Neuronal stem cell (in vitro differentiated cells): ENCODE data around the gene PLXDC2.

ENCODE experiments used
- DNase-seq: peaks from one replicate; pipeline ENCODE4 v3.0.0-alpha.2; 2013; ENCODE audit warnings: low spot score
- H2AFZ ChIP-seq: one replicate; pipeline ENCODE4 v1.6.1; 2013; ENCODE audit warnings: mild to moderate bottlenecking, low read length, inconsistent platforms
- H2AK5ac ChIP-seq: 2 replicates; pipeline ENCODE4 v1.6.1; 2013; ENCODE audit warnings: low read depth, mild to moderate bottlenecking, inconsistent platforms, low read length, moderate library complexity, mixed read lengths
- H2BK120ac ChIP-seq: 2 replicates; pipeline ENCODE4 v1.6.1; 2013; ENCODE audit warnings: low read depth, mild to moderate bottlenecking, inconsistent platforms, low read length, moderate library complexity, mixed read lengths
- H2BK12ac ChIP-seq: one replicate; pipeline ENCODE4 v1.6.1; 2013; ENCODE audit warnings: low read length, inconsistent platforms
- H2BK15ac ChIP-seq: 2 replicates; pipeline ENCODE4 v1.6.1; 2013; ENCODE audit warnings: mild to moderate bottlenecking, low read length, inconsistent platforms, mixed read lengths
- H2BK5ac ChIP-seq: one replicate; pipeline ENCODE4 v1.6.1; 2013; ENCODE audit warnings: inconsistent platforms, mild to moderate bottlenecking, low read length, moderate library complexity
- H3K14ac ChIP-seq: one replicate; pipeline ENCODE4 v1.6.1; 2013; ENCODE audit warnings: low read length, inconsistent platforms
- H3K18ac ChIP-seq: 2 replicates; pipeline ENCODE4 v1.6.1; 2013; ENCODE audit warnings: low read length, inconsistent platforms
- H3K23ac ChIP-seq: 2 replicates; pipeline ENCODE4 v1.6.1; 2013; ENCODE audit warnings: low read depth, mild to moderate bottlenecking, mixed read lengths, low read length, inconsistent platforms; ENCODE audit not compliant: poor library complexity
- H3K27ac ChIP-seq: replicated peaks from 3 replicates; pipeline ENCODE4 v1.5.1; 2013; ENCODE audit warnings: low read length, inconsistent platforms
- H3K27me3 ChIP-seq, 3 experiments: 2 replicates each; pipeline ENCODE4 v1.6.1; 2013; ENCODE audit warnings: low read length in 3 of 3, mild to moderate bottlenecking in 2 of 3, inconsistent platforms in 1 of 3, low read depth in 1 of 3, mixed read lengths in 1 of 3, moderate library complexity in 1 of 3; ENCODE audit not compliant: control insufficient read depth in 3 of 3, insufficient read depth in 3 of 3
- H3K36me3 ChIP-seq, 2 donors: replicated peaks in 1 of 2; 2 replicates each; pipeline ENCODE4 v1.6.1; 2013; ENCODE audit warnings: low read length in 2 of 2; ENCODE audit not compliant: control insufficient read depth in 2 of 2, insufficient read depth in 2 of 2
- H3K4ac ChIP-seq: 2 replicates; pipeline ENCODE4 v1.6.1; 2013; ENCODE audit warnings: inconsistent platforms, mild to moderate bottlenecking, low read length, moderate library complexity
- H3K4me1 ChIP-seq, 2 donors: 1 replicate in 1 of 2; 2 replicates in 1 of 2; pipeline ENCODE4 v1.6.1; 2013; ENCODE audit warnings: low read length in 2 of 2, low read depth in 1 of 2; ENCODE audit not compliant: control insufficient read depth in 2 of 2, insufficient read depth in 1 of 2
- H3K4me2 ChIP-seq: one replicate; pipeline ENCODE4 v1.6.1; 2013; ENCODE audit warnings: mild to moderate bottlenecking, low read length, inconsistent platforms; ENCODE audit not compliant: insufficient read depth, poor library complexity, severe bottlenecking
- H3K4me3 ChIP-seq, 2 donors: 2 replicates each; pipeline ENCODE4 v1.5.1; 2013; ENCODE audit warnings: low read length in 2 of 2, mild to moderate bottlenecking in 2 of 2, inconsistent platforms in 1 of 2, moderate library complexity in 1 of 2
- H3K79me1 ChIP-seq: one replicate; pipeline ENCODE4 v1.6.1; 2013; ENCODE audit warnings: low read depth, mild to moderate bottlenecking, inconsistent platforms, low read length, moderate library complexity
- H3K9ac ChIP-seq: one replicate; pipeline ENCODE4 v1.6.1; 2013; ENCODE audit warnings: mild to moderate bottlenecking, low read depth, low read length, inconsistent platforms; ENCODE audit not compliant: poor library complexity
- H3K9me3 ChIP-seq, 2 donors: replicated peaks in 1 of 2; 2 replicates each; pipeline versions ENCODE3 to v1.6.1; 2013; ENCODE audit warnings: low read length in 2 of 2, mild to moderate bottlenecking in 2 of 2, inconsistent platforms in 1 of 2, low read depth in 1 of 2, mixed read lengths in 1 of 2, moderate library complexity in 1 of 2; ENCODE audit not compliant: control insufficient read depth in 2 of 2, insufficient read depth in 1 of 2
- H4K8ac ChIP-seq: one replicate; pipeline ENCODE4 v1.6.1; 2013; ENCODE audit warnings: low read depth, mild to moderate bottlenecking, inconsistent platforms, low read length, moderate library complexity
- H4K91ac ChIP-seq: one replicate; pipeline ENCODE4 v1.6.1; 2013; ENCODE audit warnings: low read length, low read depth, mild to moderate bottlenecking, inconsistent platforms; ENCODE audit not compliant: poor library complexity
- WGBS, 2 donors: extraction: QIAGEN DNeasy Blood & Tissue Kit; methylation state at CpG; one replicate each; pipeline ENCODE4 v1.1.7; 2013; ENCODE audit warnings: missing lambda C conversion rate in 2 of 2, mixed read lengths in 1 of 2; ENCODE audit not compliant: insufficient read length in 2 of 2, insufficient replicate concordance in 1 of 2; ENCODE audit errors: extremely low coverage in 2 of 2; 5-methylcytosine and 5-hydroxymethylcytosine counted together

PLXDC2 gene

GRCh38 chr10:19832699-19833098 is 16.5 kb downstream of the PLXDC2 start:
- H3K79me1 ChIP-seq, result no peaks in the 10 kb centered on the region
- no peak overlapping the region for H3K27ac ChIP-seq
- H3K4me2 ChIP-seq, result no peak overlapping the region
- H3K9me3 ChIP-seq, result no peaks in the 10 kb centered on the region
- no peak overlapping the region for H3K23ac ChIP-seq
- no peak overlapping the region for H3K9ac ChIP-seq
- H4K91ac ChIP-seq, result no peak overlapping the region
- H3K27me3 ChIP-seq, result no peaks in the 10 kb centered on the region
- no peak overlapping the region for H2BK12ac ChIP-seq
- no peaks in the 10 kb centered on the region for H3K36me3 ChIP-seq
- no peak overlapping the region for H2BK120ac ChIP-seq
- H2BK5ac ChIP-seq, result no peak overlapping the region
- H2BK15ac ChIP-seq, result no peak overlapping the region
- no peak overlapping the region for H4K8ac ChIP-seq
- H3K18ac ChIP-seq, result no peak overlapping the region
- peaks cover 0 to 7% of the 10 kb centered on the region in 2 donors for H3K4me1 ChIP-seq
- H3K14ac ChIP-seq, result no peak overlapping the region
- H3K4me3 ChIP-seq, result no peak overlapping the region
- no peak overlapping the region for H2AK5ac ChIP-seq
- peak overlapping the region; percentile 62 for H2AFZ ChIP-seq
- WGBS, 2 donors, result no CpG with 5 or more reads among the region's 9 CpGs
- no peak for DNase-seq
- no peak overlapping the region for H3K4ac ChIP-seq

GRCh38 chr10:19833170-19833824 is 17.1 kb downstream of the PLXDC2 start:
- no peak overlapping the region for H3K27ac ChIP-seq
- H3K36me3 ChIP-seq, result no peaks in the 10 kb centered on the region
- H3K23ac ChIP-seq, result no peak overlapping the region
- H2BK120ac ChIP-seq, result no peak overlapping the region
- H4K8ac ChIP-seq, result no peak overlapping the region
- DNase-seq, result peak; percentile 14
- H4K91ac ChIP-seq, result no peak overlapping the region
- no peaks in the 10 kb centered on the region for H3K79me1 ChIP-seq
- H3K14ac ChIP-seq, result no peak overlapping the region
- no peaks in the 10 kb centered on the region for H3K27me3 ChIP-seq
- H3K4me1 ChIP-seq, result peaks cover 0 to 7% of the 10 kb centered on the region in 2 donors
- H3K4me3 ChIP-seq, result no peak overlapping the region
- H3K9ac ChIP-seq, result no peak overlapping the region
- H2BK15ac ChIP-seq, result no peak overlapping the region
- H3K9me3 ChIP-seq, result no peaks in the 10 kb centered on the region
- no CpG with 5 or more reads among the region's 8 CpGs for WGBS, 2 donors
- no peak overlapping the region for H3K4ac ChIP-seq
- no peak overlapping the region for H2BK12ac ChIP-seq
- H2AK5ac ChIP-seq, result no peak overlapping the region
- H2AFZ ChIP-seq, result peak overlapping the region; percentile 62
- no peak overlapping the region for H3K4me2 ChIP-seq
- H3K18ac ChIP-seq, result no peak overlapping the region
- no peak overlapping the region for H2BK5ac ChIP-seq

DNA sequence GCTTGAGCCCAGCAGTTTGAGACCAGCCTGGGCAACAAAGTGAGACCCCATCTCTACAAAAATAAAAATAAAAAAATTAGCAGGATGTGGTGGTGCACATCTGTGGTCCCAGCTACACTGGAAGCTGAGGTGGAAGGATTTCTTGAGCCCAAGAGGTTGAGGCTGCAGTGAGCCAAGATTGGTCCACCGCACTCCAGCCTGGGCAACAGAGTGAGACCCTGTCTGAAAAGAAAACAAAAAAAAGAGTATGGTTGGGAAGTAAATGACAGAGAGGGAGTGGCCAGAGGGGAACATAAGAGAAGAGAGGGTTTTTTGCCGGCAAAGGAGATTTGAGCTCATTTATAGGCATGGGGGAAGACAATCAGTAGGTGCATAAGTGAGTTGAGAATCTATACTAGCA is 19.7 kb downstream of the PLXDC2 start:
- H3K79me1 ChIP-seq, result no peaks in the 10 kb centered on the region
- no peak overlapping the region for H2BK12ac ChIP-seq
- no peak overlapping the region for H2AK5ac ChIP-seq
- H3K23ac ChIP-seq, result no peak overlapping the region
- H4K91ac ChIP-seq, result no peak overlapping the region
- DNase-seq, result no peak
- H3K9me3 ChIP-seq, result no peaks in the 10 kb centered on the region
- no peak overlapping the region for H2AFZ ChIP-seq
- WGBS, 2 donors, result no CpG with 5 or more reads among the region's 2 CpGs
- H4K8ac ChIP-seq, result no peak overlapping the region
- H3K18ac ChIP-seq, result no peak overlapping the region
- H3K27ac ChIP-seq, result no peak overlapping the region
- no peak overlapping the region for H3K14ac ChIP-seq
- no peaks in the 10 kb centered on the region for H3K27me3 ChIP-seq
- H3K4me3 ChIP-seq, result no peak overlapping the region
- peaks cover 0 to 2% of the 10 kb centered on the region in 2 donors for H3K4me1 ChIP-seq
- H2BK120ac ChIP-seq, result no peak overlapping the region
- no peak overlapping the region for H2BK5ac ChIP-seq
- no peak overlapping the region for H3K9ac ChIP-seq
- H3K4me2 ChIP-seq, result no peak overlapping the region
- no peaks in the 10 kb centered on the region for H3K36me3 ChIP-seq
- no peak overlapping the region for H2BK15ac ChIP-seq
- no peak overlapping the region for H3K4ac ChIP-seq

GRCh38 chr10:19839090-19839489 is 22.9 kb downstream of the PLXDC2 start:
- no peak overlapping the region for H3K4me2 ChIP-seq
- no peak overlapping the region for H2BK15ac ChIP-seq
- no peaks in the 10 kb centered on the region for H3K79me1 ChIP-seq
- H3K27me3 ChIP-seq, result no peaks in the 10 kb centered on the region
- no peak overlapping the region for H3K4ac ChIP-seq
- no peak overlapping the region for H2BK5ac ChIP-seq
- no peaks in the 10 kb centered on the region for H3K36me3 ChIP-seq
- no peak for DNase-seq
- H2BK12ac ChIP-seq, result no peak overlapping the region
- H4K8ac ChIP-seq, result no peak overlapping the region
- H3K14ac ChIP-seq, result no peak overlapping the region
- no peak overlapping the region for H3K9ac ChIP-seq
- no peak overlapping the region for H3K4me3 ChIP-seq
- H3K27ac ChIP-seq, result no peak overlapping the region
- H4K91ac ChIP-seq, result no peak overlapping the region
- WGBS, 2 donors, result no CpG with 5 or more reads among the region's 3 CpGs
- no peaks in the 10 kb centered on the region for H3K9me3 ChIP-seq
- H3K23ac ChIP-seq, result no peak overlapping the region
- no peak overlapping the region for H3K18ac ChIP-seq
- H2AFZ ChIP-seq, result no peak overlapping the region
- no peak overlapping the region for H2AK5ac ChIP-seq
- H2BK120ac ChIP-seq, result no peak overlapping the region
- H3K4me1 ChIP-seq, result peaks cover 3% of the 10 kb centered on the region in 2 donors
